DMS53 (cell line): ENCODE data around the gene COPG2.

Experiments used
- DNase-seq: peaks from one replicate; lab custom pipeline; 2025; lab: John Stamatoyannopoulos, UW

The COPG2 gene

DNA sequence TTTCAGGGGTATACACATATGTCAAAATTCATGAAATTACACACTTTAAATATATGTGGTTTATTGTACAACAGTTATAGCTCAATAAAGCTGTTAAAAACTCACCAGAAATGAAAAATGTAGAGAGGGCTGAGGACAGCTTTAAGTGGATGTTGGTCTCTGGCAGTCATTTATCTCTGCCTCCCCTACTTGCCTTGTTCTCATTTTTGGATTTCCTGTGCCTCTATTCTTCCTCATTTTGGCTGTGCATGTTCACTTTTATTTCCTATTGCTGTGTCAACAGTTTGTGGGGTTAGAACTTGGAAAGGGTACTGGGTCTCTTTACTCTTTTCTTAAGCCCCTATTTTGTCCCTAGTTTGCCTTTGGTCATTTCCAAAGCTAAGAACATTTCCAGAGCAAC is 195.3 kb downstream of the COPG2 start:
- no peak for DNase-seq

DNA sequence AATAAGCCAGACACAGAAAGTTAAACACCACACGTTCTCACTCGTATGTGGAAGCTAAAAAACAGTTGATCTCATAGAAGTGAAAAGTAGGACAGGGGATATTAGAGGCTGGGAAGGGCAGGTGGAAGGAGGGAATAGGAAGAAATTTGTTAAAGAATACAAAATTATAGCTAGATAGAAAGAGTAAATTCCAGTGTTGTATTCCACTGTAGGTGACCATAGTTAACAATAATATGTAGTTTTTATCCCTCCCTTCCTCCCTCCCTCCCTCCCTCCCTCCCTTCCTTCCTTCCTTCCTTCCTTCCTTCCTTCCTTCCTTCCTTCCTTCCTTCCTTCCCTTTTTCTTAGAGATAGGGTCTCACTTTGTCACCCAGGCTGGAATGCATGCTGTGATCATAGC is 196.6 kb downstream of the COPG2 start:
- DNase-seq, result no peak

DNA sequence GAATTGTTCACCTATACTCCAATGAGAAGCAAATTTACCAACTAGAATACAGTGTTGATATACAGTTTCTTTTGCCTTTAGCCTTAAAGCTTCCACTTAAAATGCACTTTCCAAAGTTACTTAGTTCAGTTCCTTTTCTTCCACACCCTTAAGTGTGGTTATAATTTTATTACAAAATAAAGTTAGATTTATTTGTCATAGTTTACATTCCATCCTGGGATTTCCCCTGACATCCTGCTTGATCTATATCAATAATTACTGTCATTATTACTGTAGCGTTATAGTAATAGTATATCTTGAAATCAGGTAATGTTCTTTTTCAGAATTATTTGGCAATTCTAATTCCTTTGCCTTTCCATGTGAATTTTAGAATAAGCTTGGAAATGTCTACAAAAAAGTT is 199.9 kb downstream of the COPG2 start:
- DNase-seq, result no peak

DNA sequence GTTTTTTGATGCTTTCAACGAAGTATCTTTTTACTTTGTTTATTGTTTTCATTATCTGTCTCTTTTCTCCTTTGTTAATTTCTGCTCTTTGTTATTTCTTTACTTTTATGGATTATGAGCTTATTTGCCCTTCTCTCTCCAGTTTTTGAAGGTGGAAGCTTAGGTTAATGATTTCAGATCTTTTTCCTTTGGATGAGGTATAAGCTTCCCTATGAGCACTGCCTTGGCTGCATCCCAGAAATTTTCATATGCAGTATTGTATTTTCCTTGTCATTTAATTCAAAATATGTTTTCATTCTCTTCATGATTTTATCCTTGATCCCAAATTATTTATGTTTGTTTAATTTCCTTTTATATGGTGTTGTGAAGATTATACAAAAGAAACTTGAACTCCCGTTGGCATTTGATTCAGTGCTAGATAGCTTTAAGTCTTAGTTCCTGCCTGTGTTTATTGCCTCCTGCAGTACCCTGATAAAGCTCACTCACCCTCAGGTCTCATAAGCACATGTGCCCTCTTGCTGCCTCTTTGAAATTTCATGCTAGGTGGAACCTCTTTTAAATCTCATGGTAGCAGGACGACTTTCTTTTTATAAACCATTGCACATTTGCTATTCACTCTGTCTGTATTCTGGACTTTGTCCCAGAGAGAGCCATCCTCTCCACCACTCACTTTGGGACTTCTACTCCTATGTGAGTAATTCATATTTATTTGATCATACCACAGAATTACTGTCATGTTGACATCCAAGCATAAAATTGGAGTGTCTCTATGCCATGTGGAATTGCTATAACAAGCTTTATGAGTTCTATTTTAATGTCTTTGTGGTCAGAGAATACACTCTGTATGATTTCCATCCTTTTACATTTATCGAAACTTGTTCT is 204.8 kb downstream of the COPG2 start:
- no peak for DNase-seq

DNA sequence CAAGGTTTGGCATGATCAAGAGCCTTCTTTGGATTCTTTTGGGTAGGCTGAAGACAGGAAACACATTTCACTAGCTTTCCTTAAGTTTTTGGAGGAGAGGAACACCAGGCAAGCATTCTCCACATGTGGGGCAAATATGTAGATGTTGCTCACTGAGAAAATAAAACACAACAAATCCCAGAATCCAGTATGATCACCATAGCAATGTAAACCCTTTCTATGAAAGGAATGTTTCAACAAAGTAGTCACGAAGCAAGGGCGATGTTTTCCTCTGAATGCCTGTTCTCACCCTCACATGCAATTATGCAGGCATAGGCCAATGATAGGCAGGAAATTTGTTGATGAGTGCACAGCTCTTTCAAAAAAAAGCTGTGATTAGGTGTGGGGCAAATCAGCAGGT is 207.3 kb downstream of the COPG2 start:
- DNase-seq, result no peak

DNA sequence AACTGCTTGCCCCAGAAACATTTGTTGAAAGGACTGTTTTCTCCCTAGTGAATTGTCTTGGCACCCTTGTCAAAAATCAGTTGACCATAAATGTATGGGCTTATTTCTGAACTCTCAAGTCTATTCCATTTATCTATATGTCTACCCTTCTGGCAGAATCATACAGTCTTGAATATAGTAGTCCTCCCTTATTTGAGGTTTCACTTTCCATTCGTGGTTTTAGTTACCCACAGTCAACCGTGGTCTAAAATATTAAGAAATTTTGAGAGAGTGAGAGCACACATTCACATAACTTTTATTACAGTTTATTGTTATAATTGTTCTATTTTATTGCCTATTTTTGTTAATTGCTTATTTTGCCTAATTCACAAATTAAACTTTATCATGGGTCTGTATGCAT is 210.3 kb downstream of the COPG2 start:
- DNase-seq, result no peak
